Mucosa of descending colon (tissue), 3 donors: Measurements from ENCODE around the gene CSNK1E. TPM values are rescaled to one million over a fixed set of nuclear protein-coding genes. Genes with fewer than 3 reads are reported as not detected.

Experiments used
- ATAC-seq: fragments of 200-7000 bp; cut with Tn5 transposase; one replicate; pipeline ENCODE4 v1.9.1; 2020; ENCODE audit warnings: mild to moderate bottlenecking, moderate library complexity
- DNase-seq, 3 donors: peaks; one replicate each; pipeline ENCODE4 v3.0.0-alpha.2; 2020
- H3K36me3 ChIP-seq: fragments of 200-600 bp; one replicate; pipeline ENCODE4 v1.8.0; 2021; ENCODE audit warnings: low read depth, mild to moderate bottlenecking
- H3K4me1 ChIP-seq: fragments of 200-600 bp; one replicate; pipeline ENCODE4 v1.8.0; 2021; ENCODE audit warnings: low read depth, mild to moderate bottlenecking
- H3K4me3 ChIP-seq: fragments of 200-600 bp; one replicate; pipeline ENCODE4 v1.8.0; 2021; ENCODE audit warnings: mild to moderate bottlenecking
- H3K9me3 ChIP-seq: fragments of 200-600 bp; one replicate; pipeline ENCODE4 v1.8.0; 2021; ENCODE audit warnings: mild to moderate bottlenecking
- CTCF ChIP-seq: fragments of 200-600 bp; IDR thresholded peaks from one replicate; pipeline ENCODE4 v1.8.0; 2022; ENCODE audit warnings: antibody characterized with exemption, mild to moderate bottlenecking
- intact Hi-C, 2 donors: fragments of 100-400 bp; cut with DNase I in 1 of 2; cut with micrococcal nuclease in 1 of 2; formaldehyde crosslinking; loops; one replicate each; pipeline versions ENCODE4 v1.11.0 to v1.11.1; 2022; cut with DNase I, micrococcal nuclease
- total RNA-seq, 3 donors: library from RNA; stranded (reverse); fragmentation: NEBNext Ultra II Directional in 2 of 3; extraction: Animal tissue kit (Norgen Biotek cat#: 25700) in 2 of 3; gene quantifications; one replicate each; pipeline versions ENCODE4 v1.2.1 to v1.2.4, GENCODE V29; 2021 to 2023
- donor health status: DM: no; HTN: no; CAD: no; lungs with moderate emphysema.
- donor health status: DM: no; HTN: no; CAD: no.
- donor health status: DM: no; HTN: yes; CAD: no.

Gene CSNK1E
- total RNA-seq, 3 donors from 2014 or later, result 87.8 to 100 (median 89.8) TPM

- no peaks in the 10 kb centered on the region for H3K36me3 ChIP-seq
- H3K4me1 ChIP-seq, result peaks cover 2% of the 10 kb centered on the region
- intact Hi-C loops, result no loop called here
- TF ChIP-seq CTCF, result no peak
- H3K9me3 ChIP-seq, result no peaks in the 10 kb centered on the region
- DNase-seq, result no peak
- H3K4me3 ChIP-seq, result no peak overlapping the region
- no peak for ATAC-seq
These were observed 66.4 kb downstream of the CSNK1E start for GRCh38 chr22:38250643-38251340.

DNA sequence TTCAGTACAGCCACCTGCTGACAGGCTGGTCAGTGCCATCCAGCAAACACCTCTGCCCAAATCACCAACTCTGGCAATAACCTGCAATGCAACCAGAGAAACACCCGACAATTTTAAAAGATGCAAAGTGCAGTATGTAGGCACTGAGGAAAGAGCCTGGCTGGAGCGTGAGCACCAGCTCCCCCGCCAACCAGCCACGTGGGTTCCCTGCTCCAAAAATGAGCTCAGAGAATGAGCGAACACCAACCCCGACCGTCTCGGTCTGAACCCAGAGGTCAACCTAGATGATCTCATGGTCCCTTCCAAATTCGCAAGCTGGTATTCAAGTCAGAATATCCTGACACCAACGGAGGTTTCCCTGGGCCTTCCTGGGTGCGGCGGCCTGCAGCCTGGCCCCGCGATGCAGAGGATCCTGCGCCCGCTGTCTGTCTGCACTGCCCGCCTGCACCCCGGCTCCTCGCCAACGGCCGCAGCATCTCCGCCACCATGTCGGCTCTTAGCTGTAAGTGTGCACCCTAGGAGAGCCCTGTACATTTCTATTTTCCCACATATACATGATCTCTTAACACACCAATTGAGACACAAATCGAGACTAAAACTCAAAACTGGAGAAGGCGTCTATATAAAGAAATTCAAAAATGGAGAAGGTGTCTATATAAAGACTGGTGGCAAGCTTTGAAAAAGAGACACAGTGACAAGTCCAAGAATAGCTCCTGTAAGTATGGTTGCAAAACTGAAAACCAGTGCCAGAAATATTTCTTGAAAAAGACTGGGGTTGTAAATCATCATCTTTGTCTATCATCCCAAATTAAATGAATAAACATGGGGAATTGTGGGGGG, 67.2 kb downstream of the CSNK1E start:
- intact Hi-C loops, result no loop called here
- TF ChIP-seq CTCF, result no peak
- no peaks in the 10 kb centered on the region for H3K36me3 ChIP-seq
- ATAC-seq (no peak), DNase-seq (no peak)
- no peaks in the 10 kb centered on the region for H3K9me3 ChIP-seq
- no peak overlapping the region for H3K4me3 ChIP-seq
- H3K4me1 ChIP-seq, result peaks cover 2% of the 10 kb centered on the region

DNA sequence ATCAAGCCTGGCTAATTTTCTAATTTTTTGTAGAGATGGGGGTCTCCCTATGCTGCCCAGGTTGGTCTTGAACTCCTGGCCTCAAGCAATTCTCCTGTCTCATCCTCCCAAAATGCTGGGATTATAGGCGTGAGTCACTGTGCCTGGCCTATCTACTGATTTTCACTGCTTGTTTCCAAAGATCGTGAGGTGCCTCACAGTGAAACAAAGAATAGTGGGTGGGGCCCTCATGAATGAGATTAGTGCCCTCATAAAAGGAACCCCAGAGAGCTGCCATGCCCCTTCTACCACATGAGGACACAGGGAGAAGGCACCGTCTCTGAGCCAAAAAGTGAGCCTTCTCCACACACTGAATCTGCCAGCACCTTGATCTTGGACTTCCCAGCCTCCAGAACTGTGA, 67.9 kb downstream of the CSNK1E start:
- intact Hi-C loops, result no loop called here
- Histone ChIP-seq H3K9me3 (no peaks in the 10 kb centered on the region), H3K4me3 (no peak overlapping the region), H3K4me1 (peaks cover 2% of the 10 kb centered on the region), H3K36me3 (no peaks in the 10 kb centered on the region)
- TF ChIP-seq CTCF, result no peak
- no peak for DNase-seq
- ATAC-seq, result no peak

GRCh38 chr22:38248280-38248679, 69.0 kb downstream of the CSNK1E start:
- Histone ChIP-seq H3K4me3 (no peak overlapping the region), H3K9me3 (no peaks in the 10 kb centered on the region), H3K4me1 (peaks cover 7% of the 10 kb centered on the region), H3K36me3 (no peaks in the 10 kb centered on the region)
- intact Hi-C loops, result no loop called here
- TF ChIP-seq CTCF, result no peak
- DNase-seq (no peak), ATAC-seq (no peak)

DNA sequence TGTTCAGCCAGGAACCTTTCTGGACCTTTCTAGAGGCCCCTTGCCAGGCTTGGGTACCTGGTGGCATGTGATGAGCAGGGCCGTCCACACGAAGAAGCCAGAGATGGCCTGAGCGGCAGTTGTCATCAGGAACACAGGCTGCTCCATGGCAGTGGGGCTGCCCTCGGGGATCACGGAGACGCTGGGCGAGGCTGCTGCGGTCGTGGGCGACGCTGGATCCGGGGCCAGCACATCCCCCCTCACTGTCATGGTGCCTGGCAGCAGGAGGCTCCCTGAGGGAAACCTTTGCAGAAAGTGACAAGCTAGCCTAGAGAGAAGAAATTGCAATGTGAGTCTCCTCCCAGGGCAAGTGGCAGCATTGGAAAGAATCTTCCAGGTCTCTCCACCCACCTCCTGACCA, 69.5 kb downstream of the CSNK1E start:
- H3K4me3 ChIP-seq, result no peak overlapping the region

More for the DNA sequence above, 69.5 kb downstream of the CSNK1E start:
- no peak for TF ChIP-seq CTCF
- H3K4me1 ChIP-seq, result peaks cover 12% of the 10 kb centered on the region
- H3K9me3 ChIP-seq, result no peaks in the 10 kb centered on the region
- DNase-seq (no peak), ATAC-seq (no peak)
- intact Hi-C loops, result no loop called here
- H3K36me3 ChIP-seq, result no peaks in the 10 kb centered on the region
